ENCODE data around the gene QDPR.
A peak's percentile ranks its signal among the peaks of the same experiment; 100 is the strongest.
"Not testable (repeated sequence)": the region's sequence is repeated elsewhere in the genome, so short reads cannot be mapped to it uniquely, and the experiment has no call there.

QDPR gene

GRCh38 chr4:17511950-17512795, at the start of gene QDPR:
TSS of gene QDPR (minus strand) at chr4:17512090. CDS start at chr4:17512054, 36 bp downstream.
- peak; percentile 74 to 97 (median 92) for DNase-seq

GRCh38 chr4:17561195-17561909, 49.5 kb upstream of the QDPR start:
- intact Hi-C loops (cut with DNase I) = no loop called here
- peak in 8 of 42 donors; percentile 12 to 51 (median 37) for DNase-seq

More at GRCh38 chr4:17511950-17512795, at the start of gene QDPR:
- intact Hi-C loops (cut with DNase I) = loop anchor here (1.0 to 2.0 kb wide), 2 partner anchors 32 to 65 kb away; partner anchors contain the start of gene LAP3

- no peak for DNase-seq
- intact Hi-C loops (cut with DNase I) = no loop called here
Measured at GRCh38 chr4:17560065-17560673, 48.3 kb upstream of the QDPR start.

GRCh38 chr4:17559709-17560048, 47.8 kb upstream of the QDPR start:
- intact Hi-C loops (cut with DNase I) = loop anchor here (10.0 kb wide), 1 partner anchor 255 kb away; the partner anchor contains the start of genes DCAF16 and NCAPG
- DNase-seq = no peak

GRCh38 chr4:17558941-17559708, 47.2 kb upstream of the QDPR start:
- no peak for DNase-seq
- intact Hi-C loops (cut with DNase I) = loop anchor here (10.0 kb wide), 1 partner anchor 256 kb away; the partner anchor contains the start of genes DCAF16 and NCAPG

GRCh38 chr4:17557880-17558279, 46.0 kb upstream of the QDPR start:
- DNase-seq = no peak
- intact Hi-C loops (cut with DNase I) = loop anchor here (10.0 kb wide), 1 partner anchor 257 kb away; the partner anchor contains the start of genes DCAF16 and NCAPG

- no peak for DNase-seq
- intact Hi-C loops (cut with DNase I) = loop anchor here (10.0 kb wide), 1 partner anchor 258 kb away; the partner anchor contains the start of genes DCAF16 and NCAPG
Measured at GRCh38 chr4:17556498-17556897, 44.6 kb upstream of the QDPR start.

GRCh38 chr4:17554568-17554967, 42.7 kb upstream of the QDPR start:
- intact Hi-C loops (cut with DNase I) = loop anchor here (10.0 kb wide), 1 partner anchor 260 kb away; the partner anchor contains the start of genes DCAF16 and NCAPG
- DNase-seq = no peak

- DNase-seq = peak in 1 of 42 donors; percentile 39
- intact Hi-C loops (cut with DNase I) = loop anchor here (10.0 kb wide), 1 partner anchor 262 kb away; the partner anchor contains the start of genes DCAF16 and NCAPG
Measured at GRCh38 chr4:17552427-17552826, 40.5 kb upstream of the QDPR start.

- DNase-seq = peak in 1 of 42 donors; percentile 1
- intact Hi-C loops (cut with DNase I) = loop anchor here (10.0 kb wide), 1 partner anchor 264 kb away; the partner anchor contains the start of genes DCAF16 and NCAPG
Measured at GRCh38 chr4:17550549-17550948, 38.7 kb upstream of the QDPR start.

GRCh38 chr4:17546678-17547077, 34.8 kb upstream of the QDPR start:
- intact Hi-C loops (cut with DNase I) = loop anchor here (5.0 kb wide), 1 partner anchor 91 kb away; no protein-coding TSS in a partner anchor
- DNase-seq = no peak

GRCh38 chr4:17546222-17546621, 34.3 kb upstream of the QDPR start:
- DNase-seq = no peak
- intact Hi-C loops (cut with DNase I) = loop anchor here (5.0 kb wide), 1 partner anchor 91 kb away; no protein-coding TSS in a partner anchor

GRCh38 chr4:17545374-17546140, 33.7 kb upstream of the QDPR start:
- intact Hi-C loops (cut with DNase I) = loop anchor here (5.0 kb wide), 1 partner anchor 92 kb away; no protein-coding TSS in a partner anchor
- DNase-seq = no peak

GRCh38 chr4:17544831-17545234, 32.9 kb upstream of the QDPR start:
- intact Hi-C loops (cut with DNase I) = loop anchor here (1.0 to 5.0 kb wide), 2 partner anchors 33 to 92 kb away; partner anchors contain the start of gene QDPR
- peak in 37 of 42 donors; percentile 14 to 91 (median 61) for DNase-seq

- intact Hi-C loops (cut with DNase I) = loop anchor here (1.0 kb wide), 1 partner anchor 32 kb away; the partner anchor contains the start of gene QDPR
- peak; percentile 61 to 97 (median 90) for DNase-seq
Measured at GRCh38 chr4:17544205-17544604, 32.3 kb upstream of the QDPR start.

GRCh38 chr4:17537060-17537459, 25.2 kb upstream of the QDPR start:
- intact Hi-C loops (cut with DNase I); DNase-seq: not testable (repeated sequence)

GRCh38 chr4:17535906-17536305, 24.0 kb upstream of the QDPR start:
- DNase-seq = no peak
- intact Hi-C loops (cut with DNase I) = no loop called here
